Spleen (tissue), 11 donors: ENCODE measurements around the gene SYNM. TPM values are rescaled to one million over a fixed set of nuclear protein-coding genes. Genes with fewer than 3 reads are reported as not detected.

ENCODE experiments used
- DNase-seq: peaks from one replicate; pipeline ENCODE4 v3.0.0-alpha.2; 2020
- H3K27ac ChIP-seq, 8 donors: fragments of 200-600 bp; sonication (generic) in 7 of 8; 1 replicate in 4 of 8; 2 replicates in 4 of 8; pipeline versions ENCODE4 v1.5.0 to v1.8.0; 2016 to 2021; ENCODE audit warnings: inconsistent platforms in 4 of 8, mild to moderate bottlenecking in 4 of 8, moderate library complexity in 1 of 8
- H3K27me3 ChIP-seq, 7 donors: fragments of 200-600 bp; sonication (generic) in 6 of 7; replicated peaks in 1 of 7; 1 replicate in 4 of 7; 2 replicates in 3 of 7; pipeline versions ENCODE4 v1.5.0 to v1.8.0; 2016 to 2021; ENCODE audit warnings: inconsistent platforms in 3 of 7, mild to moderate bottlenecking in 1 of 7
- H3K36me3 ChIP-seq, 6 donors: fragments of 200-600 bp; sonication (generic) in 5 of 6; 1 replicate in 4 of 6; 2 replicates in 2 of 6; pipeline versions ENCODE4 v1.5.0 to v1.8.0; 2016 to 2021; ENCODE audit warnings: inconsistent platforms in 2 of 6
- H3K4me1 ChIP-seq, 6 donors: fragments of 200-600 bp; sonication (generic) in 5 of 6; 1 replicate in 3 of 6; 2 replicates in 3 of 6; pipeline versions ENCODE4 v1.5.0 to v1.8.0; 2016 to 2021; ENCODE audit warnings: inconsistent platforms in 3 of 6
- H3K4me3 ChIP-seq, 8 donors: fragments of 200-600 bp; sonication (generic) in 7 of 8; 1 replicate in 4 of 8; 2 replicates in 4 of 8; pipeline versions ENCODE4 v1.5.0 to v1.8.0; 2016 to 2021; ENCODE audit warnings: inconsistent platforms in 4 of 8, mild to moderate bottlenecking in 4 of 8, moderate library complexity in 2 of 8
- H3K9me3 ChIP-seq, 8 donors: fragments of 200-600 bp; sonication (generic) in 7 of 8; 1 replicate in 4 of 8; 2 replicates in 4 of 8; pipeline versions ENCODE4 v1.5.0 to v1.8.0; 2016 to 2021; ENCODE audit warnings: inconsistent platforms in 4 of 8
- CTCF ChIP-seq, 11 experiments: fragments of 200-600 bp in 7 of 11; fragments of 450-650 bp in 4 of 11; sonication (generic) in 4 of 11; IDR thresholded peaks in 8 of 11; conservative IDR thresholded peaks in 3 of 11; 1 replicate in 7 of 11; 2 replicates in 4 of 11; pipeline versions ENCODE4 v1.4.0 to v1.8.0; 2016 to 2021; ENCODE audit warnings: antibody characterized with exemption in 11 of 11, inconsistent platforms in 4 of 11, mild to moderate bottlenecking in 1 of 11
- POLR2A ChIP-seq, 3 donors: fragments of 450-650 bp; IDR thresholded peaks; one replicate each; pipeline ENCODE4 v1.5.1; 2017; ENCODE audit warnings: antibody characterized with exemption in 3 of 3, mild to moderate bottlenecking in 1 of 3
- POLR2AphosphoS5 ChIP-seq, 3 donors: sonication (generic); formaldehyde crosslinking; IDR thresholded peaks; one replicate each; pipeline ENCODE4 v1.5.1; 2017; ENCODE audit warnings: antibody characterized with exemption in 3 of 3
- WGBS, 5 donors: extraction: QIAGEN DNeasy Blood & Tissue Kit in 3 of 5; methylation state at CpG; one replicate each; pipeline versions ENCODE4 v1.1.5 to v1.1.7; 2013 to 2018; 5-methylcytosine and 5-hydroxymethylcytosine counted together
- intact Hi-C: fragments of 100-400 bp; cut with DNase I; formaldehyde crosslinking; loops from one replicate; pipeline ENCODE4 v1.15.0; 2023; ENCODE audit warnings: low total_unique reads
- polyA plus RNA-seq, 3 donors: library from polyadenylated mRNA; stranded (reverse); fragments of 200-250 nt; gene quantifications; one replicate each; pipeline ENCODE4 v1.2.1, GENCODE V29; 2013
- total RNA-seq, 7 donors: library from RNA; depleted of rRNA in 3 of 7; stranded (reverse); fragments of >200 nt in 3 of 7; fragmentation: NEBNext Ultra II Directional in 4 of 7; extraction: Animal tissue kit (Norgen Biotek cat#: 25700) in 4 of 7; gene quantifications; one replicate each; pipeline versions ENCODE4 v1.1.0 to v1.2.1, GENCODE V29; 2016 to 2021
- donor health status: healthy with polysubstance abuse.
- donor health status: DM: no; HTN: no; CAD: no; lungs with moderate emphysema.
- donor health status: DM: no; HTN: no; CAD: no.
- donor health status: Bipolar disorder and iron deficiency.
- donor health status: healthy.
- donor health status: DM: no; HTN: no; CAD: no.
- donor health status: DM: yes; HTN: yes; CAD: no.

Gene SYNM
- total and polyA plus RNA-seq, 10 donors: 3.3 to 10.7 (median 4.1) TPM

GRCh38 chr15:99090011-99090699 is 14.7 kb upstream of the SYNM start:
- Histone ChIP-seq H3K36me3 (no peaks in the 10 kb centered on the region), H3K27me3 (no peaks in the 10 kb centered on the region), H3K4me3 (no peak overlapping the region), H3K9me3 (no peaks in the 10 kb centered on the region), H3K27ac (peak overlapping the region in 4 of 8 donors; percentile 35 to 59 (median 40)), H3K4me1 (peaks cover 0 to 14% (median 2%) of the 10 kb centered on the region in 6 donors)
- TF ChIP-seq POLR2AphosphoS5 (IDR thresholded peaks at IDR 0.05) (no peak), CTCF (IDR thresholded peaks at IDR 0.05 in 8 of 11, conservative IDR thresholded peaks at IDR 0.05 in 3 of 11) (no peak), POLR2A (IDR thresholded peaks at IDR 0.05) (no peak)
- DNase-seq: no peak
- 25 to 43% (median 35%) methylated on average over 3 of the region's 3 CpGs for WGBS, 5 donors
- intact Hi-C loops: no loop called here

- WGBS, 5 donors: 79 to 100% (median 96%) methylated on average over 1 of the region's 1 CpG
- peaks cover 0 to under 1% (median 0%) of the 10 kb centered on the region in 7 donors for H3K27me3 ChIP-seq
- H3K36me3 ChIP-seq: no peaks in the 10 kb centered on the region
- intact Hi-C loops: no loop called here
- H3K9me3 ChIP-seq: no peaks in the 10 kb centered on the region
- H3K4me3 ChIP-seq: no peak overlapping the region
- TF ChIP-seq POLR2AphosphoS5 (IDR thresholded peaks at IDR 0.05): no peak
- TF ChIP-seq CTCF (IDR thresholded peaks at IDR 0.05 in 8 of 11, conservative IDR thresholded peaks at IDR 0.05 in 3 of 11): no peak
- TF ChIP-seq POLR2A (IDR thresholded peaks at IDR 0.05): no peak
- no peak for DNase-seq
- peaks cover 0 to 14% (median 2%) of the 10 kb centered on the region in 6 donors for H3K4me1 ChIP-seq
- peak overlapping the region in 3 of 8 donors; percentile 18 to 59 (median 42) for H3K27ac ChIP-seq
Observed at GRCh38 chr15:99090938-99091337, 13.9 kb upstream of the SYNM start.

GRCh38 chr15:99092554-99093172 is 12.2 kb upstream of the SYNM start:
- no peak for DNase-seq
- intact Hi-C loops: no loop called here
- TF ChIP-seq POLR2A (IDR thresholded peaks at IDR 0.05) (no peak), POLR2AphosphoS5 (IDR thresholded peaks at IDR 0.05) (no peak), CTCF (IDR thresholded peaks at IDR 0.05 in 8 of 11, conservative IDR thresholded peaks at IDR 0.05 in 3 of 11) (no peak)
- H3K9me3 ChIP-seq: no peaks in the 10 kb centered on the region
- H3K4me1 ChIP-seq: peaks cover 0 to 14% (median 2%) of the 10 kb centered on the region in 6 donors
- no peaks in the 10 kb centered on the region for H3K36me3 ChIP-seq
- H3K27ac ChIP-seq: no peak overlapping the region
- H3K4me3 ChIP-seq: no peak overlapping the region
- WGBS, 5 donors: 83 to 92% (median 88%) methylated on average over 13 of the region's 13 CpGs
- peaks cover 0 to 10% (median 0%) of the 10 kb centered on the region in 7 donors for H3K27me3 ChIP-seq

- 63 to 84% (median 76%) methylated on average over 3 of the region's 3 CpGs for WGBS, 5 donors
- Histone ChIP-seq H3K27me3 (peaks cover 0 to 34% (median 15%) of the 10 kb centered on the region in 7 donors), H3K9me3 (no peaks in the 10 kb centered on the region), H3K4me3 (no peak overlapping the region), H3K36me3 (no peaks in the 10 kb centered on the region), H3K27ac (no peak overlapping the region), H3K4me1 (peaks cover 3 to 11% (median 5%) of the 10 kb centered on the region in 6 donors)
- TF ChIP-seq POLR2A (IDR thresholded peaks at IDR 0.05) (no peak), CTCF (IDR thresholded peaks at IDR 0.05 in 8 of 11, conservative IDR thresholded peaks at IDR 0.05 in 3 of 11) (no peak), POLR2AphosphoS5 (IDR thresholded peaks at IDR 0.05) (no peak)
- no peak for DNase-seq
- intact Hi-C loops: no loop called here
Observed at GRCh38 chr15:99095626-99096025, 9.3 kb upstream of the SYNM start.
